NCI-H510A (cell line): ENCODE measurements around the gene SOX8.

Source experiments
- DNase-seq: peaks from one replicate; lab custom pipeline; 2025; lab: John Stamatoyannopoulos, UW

Gene SOX8

GRCh38 chr16:974001-974601 lies 7.5 kb upstream of the SOX8 start:
- DNase-seq, result no peak

- no peak for DNase-seq
These were observed 6.8 kb upstream of the SOX8 start for GRCh38 chr16:974611-975261.

GRCh38 chr16:975291-975690 lies 6.3 kb upstream of the SOX8 start:
- DNase-seq, result no peak

GRCh38 chr16:976389-976931 lies 5.1 kb upstream of the SOX8 start:
- DNase-seq, result no peak

- DNase-seq, result no peak
These were observed 4.4 kb upstream of the SOX8 start for GRCh38 chr16:977081-977701.

GRCh38 chr16:977896-978295 lies 3.7 kb upstream of the SOX8 start:
- DNase-seq, result no peak

- no peak for DNase-seq
These were observed 3.2 kb upstream of the SOX8 start for GRCh38 chr16:978403-978802.

- DNase-seq, result no peak
These were observed 2.4 kb upstream of the SOX8 start for GRCh38 chr16:979147-979546.

- no peak for DNase-seq
These were observed 1.5 kb upstream of the SOX8 start for GRCh38 chr16:979859-980594.

- DNase-seq, result no peak
These were observed 1.0 kb upstream of the SOX8 start for GRCh38 chr16:980595-980854.

GRCh38 chr16:982145-983043 lies 824 bp downstream of the SOX8 start:
- no peak for DNase-seq

GRCh38 chr16:983044-984030 lies 1.8 kb downstream of the SOX8 start:
- no peak for DNase-seq

- DNase-seq, result no peak
These were observed 2.6 kb downstream of the SOX8 start for GRCh38 chr16:984121-984694.

- DNase-seq, result no peak
These were observed 3.4 kb downstream of the SOX8 start for GRCh38 chr16:984736-985636.

GRCh38 chr16:985646-986400 lies 4.3 kb downstream of the SOX8 start:
- DNase-seq, result no peak

GRCh38 chr16:986411-986810 lies 4.8 kb downstream of the SOX8 start:
- no peak for DNase-seq

GRCh38 chr16:986925-987582 lies 5.5 kb downstream of the SOX8 start:
- no peak for DNase-seq

- no peak for DNase-seq
These were observed 6.3 kb downstream of the SOX8 start for GRCh38 chr16:987906-988305.
